Measurements from ENCODE around the gene LEF1. TPM values are rescaled to one million over a fixed set of nuclear protein-coding genes. Genes with fewer than 3 reads are reported as not detected.

Gene LEF1
- total RNA-seq, 2 donors from 2014 or later: 0.71 to 1.3 TPM

GRCh38 chr4:108156391-108156790 lies 12.3 kb downstream of the LEF1 start:
- DNase-seq: no peak
- no peak for ATAC-seq
- intact Hi-C loops (cut with DNase I): no loop called here

- DNase-seq (no peak), ATAC-seq (no peak)
- intact Hi-C loops (cut with DNase I): no loop called here
These were observed 13.4 kb downstream of the LEF1 start for GRCh38 chr4:108155373-108155772.

GRCh38 chr4:108152980-108153379 lies 15.8 kb downstream of the LEF1 start:
- DNase-seq: no peak
- intact Hi-C loops (cut with DNase I): no loop called here
- ATAC-seq: no peak

- DNase-seq: no peak
- intact Hi-C loops (cut with DNase I): no loop called here
- no peak for ATAC-seq
These were observed 18.9 kb downstream of the LEF1 start for GRCh38 chr4:108149588-108150380.

GRCh38 chr4:108148316-108148715 lies 20.4 kb downstream of the LEF1 start:
- DNase-seq (no peak), ATAC-seq (no peak)
- intact Hi-C loops (cut with DNase I): no loop called here

DNA sequence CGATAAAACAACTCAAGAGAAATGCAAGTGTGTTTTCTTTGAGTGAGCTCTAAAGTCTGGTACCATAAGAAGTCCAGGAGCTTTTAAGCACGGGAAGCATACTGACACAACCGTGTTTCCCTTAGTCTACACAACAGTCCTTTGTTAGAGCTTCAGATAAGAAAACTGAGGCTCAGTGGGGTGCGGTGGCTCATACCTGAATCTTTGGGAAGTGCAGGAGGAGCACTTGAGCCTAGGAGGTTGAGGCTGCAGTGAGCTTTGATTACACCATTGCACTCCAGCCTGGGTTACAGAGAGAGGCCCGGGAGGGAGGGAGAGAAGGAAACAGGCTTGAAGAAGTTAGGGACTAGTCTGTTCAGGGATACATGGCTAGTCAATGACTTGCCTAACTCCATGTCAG lies 21.9 kb downstream of the LEF1 start:
- intact Hi-C loops (cut with DNase I): no loop called here
- no peak for ATAC-seq
- no peak for DNase-seq

DNA sequence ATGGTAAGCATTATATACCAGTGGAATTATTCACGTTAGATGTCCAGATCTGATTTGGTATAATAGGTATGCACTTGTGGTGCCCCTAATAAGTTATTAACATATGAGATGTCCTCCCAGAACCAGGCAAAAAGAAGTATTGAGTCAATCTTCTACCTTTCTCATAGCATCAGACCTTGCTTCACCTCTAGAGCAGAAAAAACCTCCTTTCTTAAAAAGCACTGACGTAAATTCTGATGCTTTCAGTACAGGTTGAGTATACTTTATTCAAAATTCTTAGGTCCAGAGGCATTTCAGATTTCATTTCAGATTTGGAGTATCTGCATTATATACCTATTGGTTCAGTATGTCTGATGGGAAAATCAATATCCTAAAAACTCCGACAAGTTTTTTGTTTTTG lies 22.4 kb downstream of the LEF1 start:
- ATAC-seq (no peak), DNase-seq (no peak)
- intact Hi-C loops (cut with DNase I): no loop called here

GRCh38 chr4:108144451-108144850 lies 24.3 kb downstream of the LEF1 start:
- ATAC-seq (no peak), DNase-seq (no peak)
- intact Hi-C loops (cut with DNase I): no loop called here

DNA sequence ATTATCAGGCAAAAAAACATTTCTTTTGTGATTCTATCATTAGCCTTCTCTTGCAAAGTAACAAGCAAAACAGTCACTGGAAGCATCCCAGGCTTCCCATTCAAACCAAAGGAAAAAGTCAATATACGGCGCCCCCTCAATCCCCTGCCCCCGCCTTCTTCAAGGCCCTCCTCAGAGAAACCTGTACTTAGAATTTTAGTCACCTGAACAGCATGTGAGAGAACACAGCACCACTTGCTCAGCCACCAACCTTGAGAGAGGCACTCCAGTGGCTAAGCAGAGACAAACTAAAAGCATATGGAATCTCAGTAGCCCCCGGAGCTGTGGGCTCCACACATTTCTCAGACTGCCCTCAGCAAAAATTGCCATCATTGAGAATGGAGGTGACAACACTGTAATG lies 25.2 kb downstream of the LEF1 start:
- no peak for ATAC-seq
- no peak for DNase-seq
- intact Hi-C loops (cut with DNase I): no loop called here

DNA sequence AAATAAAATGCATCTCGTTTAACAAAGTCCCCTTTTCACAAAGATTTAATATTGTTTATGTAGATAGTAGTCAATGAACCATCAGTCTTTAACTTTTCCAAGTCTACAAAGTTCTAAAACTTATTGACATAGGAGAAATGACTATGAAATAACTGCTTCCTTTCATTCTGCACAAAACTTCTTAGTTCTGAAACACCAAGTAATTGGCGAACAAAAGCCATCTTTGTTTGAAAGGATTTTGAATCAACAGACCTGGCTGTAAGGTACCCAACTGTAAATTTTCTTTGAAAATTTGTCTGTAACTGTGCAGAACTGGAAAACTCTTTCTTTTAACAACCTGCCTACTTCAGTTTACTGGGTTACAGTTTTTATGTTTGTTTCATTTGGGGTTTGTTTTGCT lies 25.9 kb downstream of the LEF1 start:
- ATAC-seq: no peak
- intact Hi-C loops (cut with DNase I): no loop called here
- no peak for DNase-seq

- ATAC-seq (no peak), DNase-seq (no peak)
- intact Hi-C loops (cut with DNase I): no loop called here
These were observed 27.4 kb downstream of the LEF1 start for GRCh38 chr4:108141213-108141950.

DNA sequence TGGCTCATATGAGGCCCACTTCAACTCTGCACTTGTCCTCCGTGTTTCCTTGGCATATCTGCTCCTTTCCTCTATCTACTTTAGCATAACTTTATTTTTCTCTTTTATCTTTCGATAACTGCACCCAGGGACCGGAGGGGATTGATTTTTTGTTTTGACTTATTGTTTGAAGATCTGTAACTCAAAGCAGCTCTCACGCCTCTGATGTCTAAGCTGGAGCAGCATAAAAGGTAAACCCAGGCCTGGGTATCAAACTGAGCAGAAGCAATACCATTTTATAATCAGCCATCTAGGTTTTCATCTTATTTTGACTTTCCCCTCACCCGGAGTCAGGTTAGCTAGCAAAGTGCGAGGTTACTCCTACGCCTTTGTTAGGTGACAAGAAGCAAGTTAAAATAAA lies 28.4 kb downstream of the LEF1 start:
- ATAC-seq: no peak
- intact Hi-C loops (cut with DNase I): no loop called here

GRCh38 chr4:108139089-108139488 lies 29.6 kb downstream of the LEF1 start:
- intact Hi-C loops (cut with DNase I): no loop called here
- DNase-seq (no peak), ATAC-seq (no peak)

More for the DNA sequence above, 28.4 kb downstream of the LEF1 start:
- DNase-seq: no peak

DNA sequence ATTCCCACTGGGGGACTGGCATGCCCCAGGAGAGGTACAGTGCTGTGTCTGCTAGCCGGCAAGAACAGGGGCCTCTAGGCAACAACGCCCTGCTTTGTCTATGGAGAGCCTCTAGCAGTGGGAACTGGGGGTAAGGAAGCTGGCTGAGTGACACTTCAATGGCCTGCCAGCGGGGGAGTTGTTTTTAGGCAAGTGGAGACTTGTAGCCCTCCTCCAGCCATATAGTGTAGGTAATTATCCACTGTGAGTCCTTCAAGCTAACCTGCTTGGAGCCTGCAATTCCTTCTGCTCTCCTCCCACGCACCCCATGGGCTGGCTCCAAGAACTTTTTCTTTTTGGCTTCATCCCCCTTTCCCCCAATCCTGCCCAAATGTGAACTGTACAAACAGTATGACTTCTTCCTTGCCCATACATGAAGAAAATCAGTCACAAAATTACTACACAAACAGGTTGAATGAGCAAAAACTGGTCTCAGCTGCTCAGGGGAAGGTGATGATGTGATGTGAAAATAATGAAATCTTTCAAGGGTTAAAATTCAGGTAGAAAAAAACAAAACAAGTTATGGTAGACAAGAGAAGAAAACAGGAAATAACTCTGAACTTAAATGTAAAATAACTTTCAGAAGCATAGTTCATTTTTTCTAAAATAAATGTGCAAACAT lies 33.1 kb downstream of the LEF1 start:
- intact Hi-C loops (cut with DNase I): no loop called here
- ATAC-seq: no peak
- no peak for DNase-seq

DNA sequence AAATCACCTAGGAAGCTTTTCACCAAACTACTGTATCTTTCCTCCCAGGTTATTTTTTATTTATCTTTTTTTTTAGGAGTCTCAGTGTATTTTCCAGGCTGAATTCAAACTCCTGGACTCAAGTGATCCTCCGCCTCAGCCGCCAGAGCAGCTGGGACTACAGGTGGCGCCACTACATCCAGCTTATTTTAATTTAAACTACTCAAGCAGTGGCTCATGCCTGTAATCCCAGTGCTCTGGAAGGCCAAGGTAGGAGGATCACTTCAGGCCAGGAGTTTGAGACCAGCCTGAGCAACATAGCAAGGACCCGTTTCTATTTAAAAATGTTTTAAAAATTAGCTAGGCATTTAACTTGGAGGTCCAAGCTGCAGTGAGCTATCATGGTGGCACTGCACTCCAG lies 37.8 kb downstream of the LEF1 start:
- no peak for ATAC-seq
- DNase-seq: no peak
- intact Hi-C loops (cut with DNase I): no loop called here

GRCh38 chr4:108129196-108129595 lies 39.5 kb downstream of the LEF1 start:
- ATAC-seq (no peak), DNase-seq (no peak)
- intact Hi-C loops (cut with DNase I): no loop called here

GRCh38 chr4:108126806-108127205 lies 41.9 kb downstream of the LEF1 start:
- intact Hi-C loops (cut with DNase I): no loop called here
- DNase-seq (no peak), ATAC-seq (no peak)

GRCh38 chr4:108120789-108121188 lies 47.9 kb downstream of the LEF1 start:
- DNase-seq (no peak), ATAC-seq (no peak)
- intact Hi-C loops (cut with DNase I): no loop called here

- intact Hi-C loops (cut with DNase I): no loop called here
- no peak for ATAC-seq
These were observed 49.4 kb downstream of the LEF1 start for GRCh38 chr4:108119199-108119800.

DNA sequence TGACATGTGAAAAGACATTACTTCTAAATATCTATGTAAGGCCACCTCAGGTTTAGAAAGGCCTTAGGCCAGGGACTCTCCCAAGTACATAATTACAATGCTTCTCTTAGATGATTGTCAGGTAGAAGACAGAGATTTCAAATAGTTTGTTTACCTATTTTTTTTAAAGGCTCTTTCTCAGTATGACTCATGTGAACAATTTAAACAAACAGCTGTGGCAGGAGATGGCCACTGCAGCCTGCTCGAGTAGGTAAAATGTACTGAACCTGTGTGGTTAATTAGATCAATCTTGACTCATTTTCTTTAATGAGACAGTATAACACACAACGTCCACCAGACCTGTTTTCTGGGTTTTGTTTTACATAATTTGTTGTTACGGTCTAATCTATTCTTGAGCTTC lies 50.2 kb downstream of the LEF1 start:
- ATAC-seq: no peak
- intact Hi-C loops (cut with DNase I): no loop called here
- no peak for DNase-seq

More at GRCh38 chr4:108119199-108119800, 49.4 kb downstream of the LEF1 start:
- DNase-seq: no peak
